Gastroesophageal sphincter (tissue), 3 donors: Measurements from ENCODE around the gene TSHZ2.

ENCODE experiments used
- CTCF ChIP-seq, 4 experiments: fragments of 200-600 bp in 2 of 4; fragments of 450-650 bp in 2 of 4; sonication (generic) in 1 of 4; IDR thresholded peaks; one replicate each; pipeline ENCODE4 v1.5.1; 2017 to 2019; ENCODE audit warnings: antibody characterized with exemption in 4 of 4, mild to moderate bottlenecking in 2 of 4, moderate library complexity in 2 of 4
- EP300 ChIP-seq: sonication (generic); formaldehyde crosslinking; IDR thresholded peaks from one replicate; pipeline ENCODE4 v1.6.1; 2017; ENCODE audit warnings: antibody characterized with exemption, mild to moderate bottlenecking
- POLR2AphosphoS5 ChIP-seq: sonication (generic); formaldehyde crosslinking; IDR thresholded peaks from one replicate; pipeline ENCODE4 v1.6.1; 2017; ENCODE audit warnings: antibody characterized with exemption

DNA sequence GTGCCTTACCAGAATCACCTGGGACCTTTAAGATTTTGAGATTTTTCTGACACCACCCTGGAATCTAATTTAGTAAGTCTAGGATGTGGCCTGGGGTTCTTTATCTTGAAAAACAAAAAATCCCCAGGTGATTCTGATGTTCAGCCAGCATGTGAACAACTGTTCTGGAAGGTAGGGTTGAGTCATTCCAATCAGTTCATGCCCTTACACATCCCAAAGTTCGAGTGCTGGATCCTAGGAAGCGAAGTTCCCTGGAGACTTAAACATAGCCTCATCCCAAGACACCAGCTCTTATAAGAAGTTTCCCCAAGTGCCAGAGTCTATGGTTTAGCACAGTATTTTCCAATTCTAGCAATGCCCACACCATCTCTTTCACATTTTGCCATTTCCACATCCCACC lies 6.3 kb upstream of the TSHZ2 start:
- no peak for TF ChIP-seq CTCF (IDR thresholded peaks at IDR 0.05)
- no peak for TF ChIP-seq POLR2AphosphoS5
- no peak for TF ChIP-seq EP300
